HepG2 (cell line): ENCODE results near the gene VPS11. TPM values are rescaled to one million over a fixed set of nuclear protein-coding genes. Genes with fewer than 3 reads are reported as not detected.

ENCODE experiments used
- AGO1 ChIP-seq: fragments of 200-400 bp; formaldehyde crosslinking; IDR thresholded peaks from 2 replicates; pipeline ENCODE4 v1.6.1; 2017; ENCODE audit warnings: mild to moderate bottlenecking, low read depth, low read length, moderate library complexity; ENCODE audit not compliant: poor library complexity, severe bottlenecking
- FOXK1 ChIP-seq: sonication (generic); formaldehyde crosslinking; IDR thresholded peaks from 2 replicates; pipeline ENCODE4 v1.4.0; 2020; ENCODE audit warnings: low read depth, missing genetic modification reagents, borderline replicate concordance
- HDAC6 ChIP-seq: fragments of 200-600 bp; sonication (generic); IDR thresholded peaks from 2 replicates; pipeline ENCODE4 v1.7.0; 2017; ENCODE audit warnings: mild to moderate bottlenecking, antibody characterized with exemption, low read length, low read depth
- IKZF1 ChIP-seq: fragments of 450-650 bp; IDR thresholded peaks from 2 replicates; pipeline ENCODE4 v1.7.1; 2016
- IRF2 ChIP-seq: IDR thresholded peaks from 2 replicates; pipeline ENCODE4 v1.6.1; 2018; ENCODE audit warnings: missing genetic modification reagents, missing compliant biosample characterization
- POGK ChIP-seq: sonication (generic); formaldehyde crosslinking; conservative IDR thresholded peaks from 2 replicates; pipeline ENCODE4 v1.8.0; 2022; ENCODE audit warnings: mild to moderate bottlenecking, moderate library complexity, missing genetic modification reagents
- SATB2 ChIP-seq: sonication (generic); formaldehyde crosslinking; IDR thresholded peaks from 2 replicates; pipeline ENCODE4 v1.5.0; 2020; ENCODE audit warnings: missing genetic modification reagents
- SNAPC5 ChIP-seq: sonication (generic); formaldehyde crosslinking; IDR thresholded peaks from 2 replicates; pipeline ENCODE4 v1.8.1; 2023; ENCODE audit warnings: mild to moderate bottlenecking, missing genetic modification reagents, borderline replicate concordance
- ZNF12 ChIP-seq: sonication (generic); formaldehyde crosslinking; IDR thresholded peaks from 2 replicates; pipeline ENCODE4 v1.5.0; 2020; ENCODE audit warnings: missing genetic modification reagents
- ZNF121 ChIP-seq: sonication (generic); formaldehyde crosslinking; IDR thresholded peaks from 2 replicates; pipeline ENCODE4 v1.5.0; 2020; ENCODE audit warnings: mild to moderate bottlenecking, missing genetic modification reagents
- ZNF224 ChIP-seq: sonication (generic); formaldehyde crosslinking; IDR thresholded peaks from 2 replicates; pipeline ENCODE4 v1.5.0; 2020; ENCODE audit warnings: mild to moderate bottlenecking, missing genetic modification reagents
- ZNF281 ChIP-seq: sonication (generic); formaldehyde crosslinking; IDR thresholded peaks from 2 replicates; pipeline ENCODE4 v1.4.0; 2020; ENCODE audit warnings: missing genetic modification reagents, borderline replicate concordance
- ZNF382 ChIP-seq: sonication (generic); formaldehyde crosslinking; IDR thresholded peaks from 2 replicates; pipeline ENCODE4 v1.5.0; 2020; ENCODE audit warnings: missing genetic modification reagents, mild to moderate bottlenecking, borderline replicate concordance
- ZNF441 ChIP-seq: sonication (generic); formaldehyde crosslinking; IDR thresholded peaks from 2 replicates; pipeline ENCODE4 v1.7.0; 2021; ENCODE audit warnings: missing genetic modification reagents, borderline replicate concordance
- ZNF484 ChIP-seq: sonication (generic); formaldehyde crosslinking; IDR thresholded peaks from 2 replicates; pipeline ENCODE4 v1.5.1; 2020; ENCODE audit warnings: mild to moderate bottlenecking, low read depth, missing genetic modification reagents, borderline replicate concordance
- ZNF496 ChIP-seq: sonication (generic); formaldehyde crosslinking; IDR thresholded peaks from 2 replicates; pipeline ENCODE4 v1.8.1; 2023; ENCODE audit warnings: mild to moderate bottlenecking, moderate library complexity, missing genetic modification reagents; ENCODE audit not compliant: insufficient replicate concordance
- ZNF576 ChIP-seq: sonication (generic); formaldehyde crosslinking; IDR thresholded peaks from 2 replicates; pipeline ENCODE4 v1.4.0; 2020; ENCODE audit warnings: mild to moderate bottlenecking, missing genetic modification reagents
- ZNF724P ChIP-seq: sonication (generic); formaldehyde crosslinking; IDR thresholded peaks from 2 replicates; pipeline ENCODE4 v1.8.0; 2022; ENCODE audit warnings: missing genetic modification reagents, borderline replicate concordance
- ZSCAN29 ChIP-seq: sonication (generic); formaldehyde crosslinking; conservative IDR thresholded peaks from 2 replicates; pipeline ENCODE4 v1.4.0; 2020; ENCODE audit warnings: mild to moderate bottlenecking, missing genetic modification reagents
- polyA plus RNA-seq, 8 experiments: library from polyadenylated mRNA; depleted of rRNA in 3 of 8; stranded (reverse) in 7 of 8; unstranded in 1 of 8; fragments of >200 nt; fragmentation: Illumina TruSeq in 4 of 8; extraction: Trizol in 4 of 8; gene quantifications; 2 replicates each; pipeline versions ENCODE4 v1.2.1 to v1.2.3, GENCODE V29; 2011 to 2016; ENCODE audit warnings: low read depth in 4 of 8, missing spikeins in 1 of 8, mixed read lengths in 1 of 8; ENCODE audit not compliant: insufficient read depth in 1 of 8
- total RNA-seq, 5 experiments: library from RNA; depleted of rRNA; stranded (reverse); fragments of >200 nt; fragmentation: Illumina TruSeq; extraction: Trizol; gene quantifications; 2 replicates each; pipeline ENCODE4 v1.2.3, GENCODE V29; 2016; ENCODE audit warnings: low read depth in 1 of 5

VPS11 gene
- total and polyA plus RNA-seq, 2 of the 13 experiments (the other 11 are each of a cell fraction or from before 2014, with no cell fraction given) = 13.7 to 21.6 TPM

GRCh38 chr11:119108857-119109221, 41.2 kb downstream of the VPS11 start (continued):
- TF ChIP-seq ZNF281 (CRISPR knock-in tag) (no peak), ZNF724P (CRISPR knock-in tag) (no peak), FOXK1 (CRISPR knock-in tag) (peak; percentile 69; the same call in 1 of the 2 replicates), HDAC6 (no peak), ZNF382 (CRISPR knock-in tag) (no peak), SATB2 (CRISPR knock-in tag) (no peak), ZNF576 (CRISPR knock-in tag) (no peak), ZNF12 (CRISPR knock-in tag) (no peak), AGO1 (no peak), ZNF224 (CRISPR knock-in tag) (no peak), IRF2 (CRISPR knock-in tag) (no peak), IKZF1 (no peak), ZNF496 (no peak), ZNF121 (CRISPR knock-in tag) (no peak), ZNF484 (CRISPR knock-in tag) (no peak), ZNF441 (no peak), POGK (no peak), SNAPC5 (CRISPR knock-in tag) (no peak), ZSCAN29 (no peak)
